Endometrium (tissue), 2 donors: Measurements from ENCODE around the gene STX18.

Experiments used
- FAIRE-seq: peaks from 2 replicates; lab custom pipeline; 2012; peaks lifted over from hg19 to GRCh38; lab: Jason Lieb, UNC
- donor health status: control.
- donor health status: control.

The STX18 gene

GRCh38 chr4:4377732-4378460, 164.0 kb downstream of the STX18 start:
- no peak for FAIRE-seq

GRCh38 chr4:4377191-4377590, 164.7 kb downstream of the STX18 start:
- no peak for FAIRE-seq

- no peak for FAIRE-seq
Observed at GRCh38 chr4:4376074-4376473, 165.8 kb downstream of the STX18 start.

- FAIRE-seq: no peak
Observed at GRCh38 chr4:4374388-4375098, 167.3 kb downstream of the STX18 start.
